Adrenal gland (tissue), 5 donors: ENCODE results near the gene SFRP5.

Experiments
- CTCF ChIP-seq, 6 experiments: fragments of 450-650 bp in 4 of 6; fragments of 200-600 bp in 2 of 6; sonication (generic) in 1 of 6; IDR thresholded peaks; 1 replicate in 5 of 6; 2 replicates in 1 of 6; pipeline versions ENCODE4 v1.5.1 to v1.8.0; 2016 to 2021; ENCODE audit warnings: antibody characterized with exemption in 6 of 6, mild to moderate bottlenecking in 2 of 6, moderate library complexity in 1 of 6
- POLR2A ChIP-seq, 2 donors: fragments of 450-650 bp; IDR thresholded peaks; one replicate each; pipeline ENCODE4 v1.6.1; 2017; ENCODE audit warnings: antibody characterized with exemption in 2 of 2, mild to moderate bottlenecking in 2 of 2, moderate library complexity in 1 of 2
- donor health status: DM: no; HTN: no; CAD: no.

GRCh38 chr10:97777143-97777542 is 5.3 kb upstream of the SFRP5 start:
- no peak for TF ChIP-seq CTCF (IDR thresholded peaks at IDR 0.05)
- no peak for TF ChIP-seq POLR2A (IDR thresholded peaks at IDR 0.05)
